Keratinocyte (primary cell): Measurements from ENCODE around the gene TENM4. TPM values are rescaled to one million over a fixed set of nuclear protein-coding genes. Genes with fewer than 3 reads are reported as not detected.

Experiments
- DNase-seq: peaks from one replicate; pipeline ENCODE4 v3.0.0-alpha.2; 2011; ENCODE audit warnings: low read depth, missing footprints, low spot score
- FAIRE-seq: peaks from 2 replicates; lab custom pipeline; 2011; peaks lifted over from hg19 to GRCh38; lab: Jason Lieb, UNC
- H2AFZ ChIP-seq: 2 replicates; pipeline ENCODE4 v1.6.0; 2012; ENCODE audit warnings: low read length, control low read depth, inconsistent platforms; ENCODE audit not compliant: control insufficient read depth
- H3K27ac ChIP-seq: 2 replicates; pipeline ENCODE4 v1.5.1; 2011; ENCODE audit warnings: low read length; ENCODE audit not compliant: control insufficient read depth, insufficient read depth
- H3K27me3 ChIP-seq: 3 replicates; pipeline ENCODE4 v1.6.0; 2011; ENCODE audit warnings: low read length; ENCODE audit not compliant: control insufficient read depth, insufficient read depth; ENCODE audit errors: extremely low read depth
- H3K36me3 ChIP-seq, 2 experiments: 2 replicates in 1 of 2; 3 replicates in 1 of 2; pipeline ENCODE4 v1.5.1; 2011; ENCODE audit warnings: low read length in 2 of 2, mild to moderate bottlenecking in 1 of 2; ENCODE audit not compliant: control insufficient read depth in 2 of 2, insufficient read depth in 2 of 2; ENCODE audit errors: extremely low read depth in 1 of 2
- H3K4me1 ChIP-seq: 3 replicates; pipeline ENCODE4 v1.5.1; 2011; ENCODE audit warnings: low read length; ENCODE audit not compliant: control insufficient read depth, insufficient read depth; ENCODE audit errors: extremely low read depth
- H3K4me2 ChIP-seq: 3 replicates; pipeline ENCODE4 v1.6.0; 2011; ENCODE audit warnings: low read depth, low read length; ENCODE audit not compliant: control insufficient read depth, insufficient read depth; ENCODE audit errors: extremely low read depth
- H3K4me3 ChIP-seq, 3 experiments: fragments of 200-600 bp in 1 of 3; sonication (generic) in 1 of 3; 2 replicates in 2 of 3; 3 replicates in 1 of 3; pipeline ENCODE4 v1.5.1; 2011 to 2016; ENCODE audit warnings: low read length in 3 of 3, mild to moderate bottlenecking in 3 of 3, control low read depth in 2 of 3, inconsistent platforms in 1 of 3, low read depth in 1 of 3, mixed read lengths in 1 of 3, mixed run types in 1 of 3, moderate library complexity in 1 of 3; ENCODE audit not compliant: control insufficient read depth in 2 of 3, insufficient read depth in 2 of 3; ENCODE audit errors: extremely low read depth in 1 of 3
- H3K79me2 ChIP-seq: 2 replicates; pipeline ENCODE4 v1.6.0; 2012; ENCODE audit warnings: low read length; ENCODE audit not compliant: control insufficient read depth, insufficient read depth
- H3K9ac ChIP-seq: 3 replicates; pipeline ENCODE4 v1.6.0; 2011; ENCODE audit warnings: low read length; ENCODE audit not compliant: control insufficient read depth, insufficient read depth; ENCODE audit errors: extremely low read depth
- H3K9me1 ChIP-seq: 3 replicates; pipeline ENCODE4 v1.6.0; 2011; ENCODE audit warnings: low read length; ENCODE audit not compliant: control insufficient read depth, insufficient read depth; ENCODE audit errors: extremely low read depth
- H3K9me3 ChIP-seq: 2 replicates; pipeline ENCODE4 v1.5.1; 2012; ENCODE audit warnings: low read depth, low read length; ENCODE audit not compliant: control insufficient read depth
- H4K20me1 ChIP-seq: 3 replicates; pipeline ENCODE4 v1.6.0; 2011; ENCODE audit warnings: low read length; ENCODE audit not compliant: control insufficient read depth, insufficient read depth; ENCODE audit errors: extremely low read depth
- EZH2 ChIP-seq: IDR thresholded peaks from one replicate; pipeline ENCODE4 v1.6.1; 2012; ENCODE audit warnings: inconsistent platforms, mild to moderate bottlenecking, low read length, moderate library complexity
- dilution Hi-C: fragments of 300-500 bp; cut with MboI; formaldehyde crosslinking; loops from one replicate; pipeline ENCODE4 v1.7.0; 2020; ENCODE audit warnings: low sequenced_read_pairs; ENCODE audit not compliant: extremely low pct_ligation_motif_present
- polyA plus RNA-seq, 5 experiments: library from polyadenylated mRNA; depleted of rRNA in 3 of 5; stranded (reverse) in 3 of 5; stranded (forward) in 1 of 5; unstranded in 1 of 5; fragments of >200 nt; gene quantifications; 1 replicate in 1 of 5; 2 replicates in 3 of 5; 3 replicates in 1 of 5; pipeline versions ENCODE4 v1.2.1 to v1.2.3, GENCODE V29; 2011 to 2012; ENCODE audit warnings: missing spikeins in 2 of 5, low read depth in 1 of 5, low replicate concordance in 1 of 5
- TF ChIP-seq, protein P1 (sequence below), 3 experiments: IDR thresholded peaks in 1 of 3; conservative IDR thresholded peaks in 1 of 3; optimal IDR thresholded peaks in 1 of 3; 2 replicates in 2 of 3; 3 replicates in 1 of 3; pipeline versions ENCODE3 to v1.5.1; 2011; ENCODE audit warnings: low read length in 3 of 3, mild to moderate bottlenecking in 3 of 3, moderate library complexity in 2 of 3, control low read depth in 1 of 3, inconsistent platforms in 1 of 3; ENCODE audit not compliant: insufficient read depth in 2 of 3; ENCODE audit errors: extremely low read depth in 1 of 3

The TENM4 gene
- polyA plus RNA-seq, 1 donor (not counting 4 experiments of a cell fraction or from before 2014, with no cell fraction given) = 3.5 TPM

DNA sequence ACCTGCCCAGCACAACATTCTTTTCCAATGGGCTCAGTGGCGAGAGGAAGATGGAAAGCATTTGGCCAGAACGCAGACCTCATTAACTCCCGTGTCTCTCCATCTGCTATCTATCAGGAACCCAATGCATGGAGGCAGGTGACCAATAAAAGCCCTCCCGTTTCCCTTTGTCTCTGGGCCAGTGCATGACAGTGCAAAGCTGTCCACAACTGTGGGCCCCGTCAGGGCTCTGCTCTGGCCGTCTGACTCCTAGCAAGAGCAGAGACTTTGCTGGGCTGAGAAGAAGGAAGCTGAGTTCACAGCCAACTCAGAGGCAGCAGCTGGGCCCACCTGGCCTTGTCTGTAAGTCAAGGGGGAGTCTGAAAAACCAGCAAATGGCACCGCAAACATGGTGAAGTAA is 177.8 kb downstream of the TENM4 start:
- H3K27me3 ChIP-seq = no peaks in the 10 kb centered on the region
- no peak overlapping the region for H2AFZ ChIP-seq
- DNase-seq (no peak), FAIRE-seq (no peak)
- dilution Hi-C loops = no loop called here
- TF ChIP-seq, protein P1, sequence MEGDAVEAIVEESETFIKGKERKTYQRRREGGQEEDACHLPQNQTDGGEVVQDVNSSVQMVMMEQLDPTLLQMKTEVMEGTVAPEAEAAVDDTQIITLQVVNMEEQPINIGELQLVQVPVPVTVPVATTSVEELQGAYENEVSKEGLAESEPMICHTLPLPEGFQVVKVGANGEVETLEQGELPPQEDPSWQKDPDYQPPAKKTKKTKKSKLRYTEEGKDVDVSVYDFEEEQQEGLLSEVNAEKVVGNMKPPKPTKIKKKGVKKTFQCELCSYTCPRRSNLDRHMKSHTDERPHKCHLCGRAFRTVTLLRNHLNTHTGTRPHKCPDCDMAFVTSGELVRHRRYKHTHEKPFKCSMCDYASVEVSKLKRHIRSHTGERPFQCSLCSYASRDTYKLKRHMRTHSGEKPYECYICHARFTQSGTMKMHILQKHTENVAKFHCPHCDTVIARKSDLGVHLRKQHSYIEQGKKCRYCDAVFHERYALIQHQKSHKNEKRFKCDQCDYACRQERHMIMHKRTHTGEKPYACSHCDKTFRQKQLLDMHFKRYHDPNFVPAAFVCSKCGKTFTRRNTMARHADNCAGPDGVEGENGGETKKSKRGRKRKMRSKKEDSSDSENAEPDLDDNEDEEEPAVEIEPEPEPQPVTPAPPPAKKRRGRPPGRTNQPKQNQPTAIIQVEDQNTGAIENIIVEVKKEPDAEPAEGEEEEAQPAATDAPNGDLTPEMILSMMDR (optimal IDR thresholded peaks at IDR 0.05 in 1 of 3, IDR thresholded peaks at IDR 0.05 in 1 of 3, conservative IDR thresholded peaks at IDR 0.05 in 1 of 3; ENCODE audit: extremely low read depth in 1 of 3, insufficient read depth in 2 of 3, low read length in 3 of 3) = no peak
- TF ChIP-seq EZH2 = no peak
- H3K9me1 ChIP-seq = no peaks in the 10 kb centered on the region
- H3K27ac ChIP-seq = no peak overlapping the region
- no peaks in the 10 kb centered on the region for H3K4me1 ChIP-seq
- H3K4me3 ChIP-seq = no peak overlapping the region
- no peak overlapping the region for H3K9ac ChIP-seq
- no peaks in the 10 kb centered on the region for H4K20me1 ChIP-seq
- H3K36me3 ChIP-seq = no peaks in the 10 kb centered on the region
- H3K9me3 ChIP-seq = no peaks in the 10 kb centered on the region
- H3K79me2 ChIP-seq = no peaks in the 10 kb centered on the region
- no peak overlapping the region for H3K4me2 ChIP-seq

DNA sequence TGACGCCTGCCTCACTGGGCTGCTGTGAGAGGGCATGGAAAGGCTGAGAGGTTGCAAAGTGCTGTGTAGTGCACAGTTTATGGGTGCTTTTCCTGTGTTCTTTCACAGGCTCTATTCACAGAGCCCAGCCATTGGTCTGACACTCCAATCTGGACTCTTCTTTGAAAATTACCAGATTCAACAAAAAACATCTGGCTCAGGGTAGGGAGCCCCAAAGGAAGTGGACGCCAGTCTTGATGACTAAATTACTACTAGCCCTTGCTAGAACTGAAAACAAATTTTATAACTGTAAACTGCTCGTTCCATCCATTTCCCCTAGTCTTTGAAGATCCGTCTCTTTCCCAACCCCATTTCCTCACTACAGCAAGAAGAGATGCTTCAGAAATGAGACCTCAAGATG is 178.6 kb downstream of the TENM4 start:
- H3K36me3 ChIP-seq = no peaks in the 10 kb centered on the region
- FAIRE-seq (no peak), DNase-seq (no peak)
- no peak overlapping the region for H2AFZ ChIP-seq
- H3K27ac ChIP-seq = no peak overlapping the region
- H4K20me1 ChIP-seq = no peaks in the 10 kb centered on the region
- dilution Hi-C loops = no loop called here
- no peaks in the 10 kb centered on the region for H3K4me1 ChIP-seq
- H3K79me2 ChIP-seq = no peaks in the 10 kb centered on the region
- no peak overlapping the region for H3K9ac ChIP-seq
- no peaks in the 10 kb centered on the region for H3K27me3 ChIP-seq
- H3K4me3 ChIP-seq = no peak overlapping the region
- H3K9me3 ChIP-seq = no peaks in the 10 kb centered on the region
- no peaks in the 10 kb centered on the region for H3K9me1 ChIP-seq
- no peak for TF ChIP-seq EZH2
- TF ChIP-seq, protein P1 (optimal IDR thresholded peaks at IDR 0.05 in 1 of 3, IDR thresholded peaks at IDR 0.05 in 1 of 3, conservative IDR thresholded peaks at IDR 0.05 in 1 of 3; ENCODE audit: extremely low read depth in 1 of 3, insufficient read depth in 2 of 3, low read length in 3 of 3) = no peak
- no peak overlapping the region for H3K4me2 ChIP-seq
